HG03108 (cell line): ENCODE measurements around the gene CCDC9.
"Not testable (repeated sequence)": the region's sequence is repeated elsewhere in the genome, so short reads cannot be mapped to it uniquely, and the experiment has no call there.

ENCODE experiments used
- ATAC-seq: cut with Tn5 transposase; IDR thresholded peaks from one replicate; pipeline ENCODE4 v1.9.1; 2021; ENCODE audit warnings: moderate library complexity; ENCODE audit not compliant: unreplicated experiment

CCDC9 gene

GRCh38 chr19:47258895-47259555, 2.7 kb downstream of the CCDC9 start:
- no peak for ATAC-seq

- ATAC-seq, result no peak
These were observed 4.2 kb downstream of the CCDC9 start for GRCh38 chr19:47260476-47260875.

- ATAC-seq, result peak; percentile 68
These were observed 5.8 kb downstream of the CCDC9 start for GRCh38 chr19:47261946-47262793.

- no peak for ATAC-seq
These were observed 8.3 kb downstream of the CCDC9 start for GRCh38 chr19:47264629-47265028.

GRCh38 chr19:47266401-47266941, 10.1 kb downstream of the CCDC9 start:
- ATAC-seq, result no peak

- ATAC-seq, result no peak
These were observed 11.0 kb downstream of the CCDC9 start for GRCh38 chr19:47267350-47267759.

- no peak for ATAC-seq
These were observed 11.7 kb downstream of the CCDC9 start for GRCh38 chr19:47268028-47268427.

GRCh38 chr19:47269596-47269995, 13.3 kb downstream of the CCDC9 start:
- no peak for ATAC-seq

- no peak for ATAC-seq
These were observed 14.1 kb downstream of the CCDC9 start for GRCh38 chr19:47270408-47270807.

- no peak for ATAC-seq
These were observed 15.6 kb downstream of the CCDC9 start for GRCh38 chr19:47271949-47272348.

- ATAC-seq, result no peak
These were observed 16.4 kb downstream of the CCDC9 start for GRCh38 chr19:47272448-47273312.

- peak; percentile 71 for ATAC-seq
These were observed 17.2 kb downstream of the CCDC9 start for GRCh38 chr19:47273313-47274070.

GRCh38 chr19:47274071-47274890, 18.0 kb downstream of the CCDC9 start, which contains the start of gene INAFM1:
Gene INAFM1 (plus strand): TSS chr19:47274885. CDS start chr19:47274920, 35 bp downstream.
- peak; percentile 38 for ATAC-seq

- peak; percentile 10 for ATAC-seq
These were observed 18.8 kb downstream of the CCDC9 start for GRCh38 chr19:47274891-47275761.

- no peak for ATAC-seq
These were observed 19.6 kb downstream of the CCDC9 start for GRCh38 chr19:47275791-47276461.

- not testable (repeated sequence) for ATAC-seq
These were observed 20.2 kb downstream of the CCDC9 start for GRCh38 chr19:47276513-47276912.

- ATAC-seq, result no peak
These were observed 24.0 kb downstream of the CCDC9 start for GRCh38 chr19:47280183-47280797.
